ENCODE measurements around the gene WFIKKN2.

- no peak for TF ChIP-seq CTCF (conservative IDR thresholded peaks at IDR 0.05 in 1 of 2, IDR thresholded peaks at IDR 0.05 in 1 of 2; ENCODE audit: low read depth in 1 of 2, low read length in 2 of 2)
- no peak for TF ChIP-seq EZH2 (IDR thresholded peaks at IDR 0.05; ENCODE audit: low read length, missing control alignments)
Measured at GRCh38 chr17:50817838-50818237, 17.5 kb upstream of the WFIKKN2 start.
